GM23338 (cell line): ENCODE data around the gene RIOK3. TPM values are rescaled to one million over a fixed set of nuclear protein-coding genes. Genes with fewer than 3 reads are reported as not detected.

Experiments
- ATAC-seq: fragments of 200-7000 bp; cut with Tn5 transposase; 3 replicates; pipeline ENCODE4 v1.9.1; 2020
- DNase-seq: peaks from one replicate; pipeline ENCODE4 v3.0.0-alpha.2; 2015; ENCODE audit warnings: low spot score
- H2AFZ ChIP-seq: fragments of 200-600 bp; sonication (generic); 2 replicates; pipeline ENCODE4 v1.8.0; 2016; ENCODE audit warnings: antibody characterized with exemption, mild to moderate bottlenecking, moderate library complexity
- H3F3A ChIP-seq: fragments of 200-600 bp; sonication (generic); replicated peaks from 2 replicates; pipeline ENCODE4 v1.8.0; 2017; ENCODE audit warnings: antibody characterized with exemption, mixed run types, low read depth
- H3K27ac ChIP-seq: fragments of 200-600 bp; sonication (generic); 2 replicates; pipeline ENCODE4 v1.6.1; 2016; ENCODE audit warnings: low read depth
- H3K27me3 ChIP-seq: fragments of 200-600 bp; sonication (generic); 2 replicates; pipeline ENCODE4 v1.8.0; 2016; ENCODE audit warnings: mild to moderate bottlenecking, mixed run types, moderate library complexity; ENCODE audit not compliant: insufficient read depth
- H3K36me3 ChIP-seq: fragments of 200-600 bp; sonication (generic); 2 replicates; pipeline ENCODE4 v1.8.0; 2016; ENCODE audit warnings: mild to moderate bottlenecking; ENCODE audit not compliant: insufficient read depth
- H3K4me1 ChIP-seq: fragments of 200-600 bp; sonication (generic); 2 replicates; pipeline ENCODE4 v1.8.0; 2016; ENCODE audit warnings: mild to moderate bottlenecking, moderate library complexity; ENCODE audit not compliant: insufficient read depth
- H3K4me2 ChIP-seq: fragments of 200-600 bp; sonication (generic); 2 replicates; pipeline ENCODE4 v1.7.1; 2017; ENCODE audit warnings: mixed run types
- H3K4me3 ChIP-seq: fragments of 200-600 bp; sonication (generic); 2 replicates; pipeline ENCODE4 v1.6.1; 2016; ENCODE audit warnings: mixed run types
- H3K79me2 ChIP-seq: fragments of 200-600 bp; sonication (generic); replicated peaks from 2 replicates; pipeline ENCODE4 v1.8.0; 2017; ENCODE audit warnings: mild to moderate bottlenecking; ENCODE audit not compliant: insufficient read depth
- H3K9me2 ChIP-seq: fragments of 200-600 bp; sonication (generic); 2 replicates; pipeline ENCODE4 v1.8.0; 2017; ENCODE audit not compliant: insufficient read depth
- H4K20me1 ChIP-seq: fragments of 200-600 bp; sonication (generic); replicated peaks from 2 replicates; pipeline ENCODE4 v1.8.0; 2017; ENCODE audit warnings: mild to moderate bottlenecking; ENCODE audit not compliant: insufficient read depth
- H3K27ac Mint-ChIP-seq: 2 replicates; pipeline ENCODE4 v1.8.0; 2020; ENCODE audit warnings: inconsistent platforms, mild to moderate bottlenecking, moderate library complexity, mixed read lengths
- H3K27me3 Mint-ChIP-seq: 3 replicates; pipeline ENCODE4 v1.8.0; 2022; ENCODE audit warnings: low read depth, mild to moderate bottlenecking, moderate library complexity, mixed read lengths, inconsistent platforms; ENCODE audit not compliant: insufficient read depth, poor library complexity
- H3K36me3 Mint-ChIP-seq: 3 replicates; pipeline ENCODE4 v1.8.0; 2021; ENCODE audit warnings: low read depth, mild to moderate bottlenecking, inconsistent platforms, moderate library complexity, mixed read lengths
- H3K4me1 Mint-ChIP-seq: 3 replicates; pipeline ENCODE4 v1.8.0; 2020; ENCODE audit warnings: mild to moderate bottlenecking, inconsistent platforms, mixed read lengths
- H3K4me3 Mint-ChIP-seq: 3 replicates; pipeline ENCODE4 v1.8.0; 2021; ENCODE audit warnings: moderate library complexity, mild to moderate bottlenecking, inconsistent platforms, mixed read lengths
- H3K9me3 Mint-ChIP-seq: 3 replicates; pipeline ENCODE4 v1.8.0; 2020; ENCODE audit warnings: moderate library complexity, mild to moderate bottlenecking, inconsistent platforms, mixed read lengths
- CREB1 ChIP-seq: fragments of 250-450 bp; sonication (Bioruptor Pico); IDR thresholded peaks from 2 replicates; pipeline ENCODE4 v1.5.0; 2020; ENCODE audit warnings: low read depth, mild to moderate bottlenecking, moderate library complexity
- CTCF ChIP-seq, 2 experiments: fragments of 200-600 bp in 1 of 2; sonication (generic) in 1 of 2; conservative IDR thresholded peaks; 2 replicates each; pipeline versions ENCODE4 v1.5.1 to v1.6.1; 2016 to 2017; ENCODE audit warnings: antibody characterized with exemption in 2 of 2, low read depth in 2 of 2, mild to moderate bottlenecking in 2 of 2, moderate library complexity in 1 of 2
- EZH2 ChIP-seq: fragments of 200-600 bp; sonication (generic); IDR thresholded peaks from one replicate; pipeline ENCODE4 v1.8.0; 2017; ENCODE audit warnings: antibody characterized with exemption, mild to moderate bottlenecking, low read depth; ENCODE audit not compliant: unreplicated experiment
- NANOG ChIP-seq: IDR thresholded peaks from 2 replicates; pipeline ENCODE4 v1.6.1; 2016; ENCODE audit warnings: antibody characterized with exemption, borderline replicate concordance
- POLR2AphosphoS5 ChIP-seq: IDR thresholded peaks from 2 replicates; pipeline ENCODE4 v1.6.1; 2016; ENCODE audit warnings: antibody characterized with exemption, low read depth
- ZNF114 ChIP-seq: fragments of 250-450 bp; sonication (Bioruptor Pico); IDR thresholded peaks from 2 replicates; pipeline ENCODE4 v1.5.0; 2020; ENCODE audit warnings: mild to moderate bottlenecking, moderate library complexity
- ZNF331 ChIP-seq: fragments of 250-450 bp; sonication (Bioruptor Pico); IDR thresholded peaks from 2 replicates; pipeline ENCODE4 v1.5.0; 2020; ENCODE audit warnings: low read depth, mild to moderate bottlenecking, moderate library complexity
- ZNF462 ChIP-seq: fragments of 250-450 bp; sonication (Bioruptor Pico); IDR thresholded peaks from 2 replicates; pipeline ENCODE4 v1.5.0; 2020; ENCODE audit warnings: mild to moderate bottlenecking, moderate library complexity
- polyA plus RNA-seq: library from polyadenylated mRNA; unstranded; fragments of >200 nt; fragmentation: Nextera tagmentation; extraction: Ambion mirVana; gene quantifications from 2 replicates; pipeline ENCODE4 v1.2.1, GENCODE V29; 2016
- total RNA-seq: library from RNA; depleted of rRNA; stranded (reverse); fragments of >200 nt; shearing (Covaris generic); gene quantifications from 2 replicates; pipeline ENCODE4 v1.2.3, GENCODE V29; 2014
- TF ChIP-seq, protein P1 (sequence below): IDR thresholded peaks from one replicate; pipeline ENCODE4 v1.6.1; 2018; ENCODE audit warnings: antibody characterized with exemption; ENCODE audit not compliant: unreplicated experiment

The RIOK3 gene
- total and polyA plus RNA-seq, 2 experiments from 2014 or later = 20.8 to 22.1 TPM

DNA sequence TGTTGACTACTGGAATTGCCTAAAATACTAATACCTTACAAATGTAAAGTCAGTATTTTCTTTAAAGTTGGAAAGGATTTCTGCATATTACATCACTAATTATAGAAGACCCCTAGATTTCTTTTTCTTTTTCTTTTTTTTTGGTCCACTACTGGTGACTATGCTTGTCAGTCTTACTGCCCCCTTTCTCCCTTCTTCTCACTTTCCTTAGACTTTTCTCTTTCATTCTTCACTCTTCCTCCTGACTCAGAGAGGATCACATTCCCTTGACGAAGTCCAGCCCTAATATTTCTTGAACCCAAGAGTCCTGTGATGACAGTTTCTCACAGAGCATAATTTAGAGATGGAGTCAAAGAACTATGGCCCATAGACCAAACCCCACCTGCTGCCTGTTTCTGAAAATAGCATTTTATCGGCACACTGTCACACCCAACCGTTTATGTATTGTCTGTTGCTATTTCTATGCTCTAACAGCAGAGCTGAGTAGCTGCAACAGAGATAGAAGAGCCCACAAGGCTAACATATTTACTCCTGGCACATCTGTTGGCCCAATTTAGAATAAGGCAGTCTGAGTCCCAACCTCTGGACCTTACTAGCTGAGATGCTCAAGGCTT lies 40.6 kb upstream of the RIOK3 start:
- DNase-seq = no peak
- no peaks in the 10 kb centered on the region for H3K27me3 ChIP-seq
- no peaks in the 10 kb centered on the region for H3K9me3 Mint-ChIP-seq
- H3F3A ChIP-seq = no peaks in the 10 kb centered on the region
- no peak overlapping the region for H3K4me2 ChIP-seq
- H3K9me2 ChIP-seq = no peaks in the 10 kb centered on the region
- no peak overlapping the region for H3K27ac Mint-ChIP-seq
- no peak overlapping the region for H3K27ac ChIP-seq
- ATAC-seq = no peak
- peaks cover 4% of the 10 kb centered on the region for H3K27me3 Mint-ChIP-seq
- TF ChIP-seq POLR2AphosphoS5 (no peak), CTCF (conservative IDR thresholded peaks at IDR 0.05; ENCODE audit: low read depth in 2 of 2) (no peak), ZNF114 (CRISPR knock-in tag) (no peak), NANOG (no peak), CREB1 (no peak), EZH2 (no peak), ZNF331 (no peak)
- TF ChIP-seq, protein P1, sequence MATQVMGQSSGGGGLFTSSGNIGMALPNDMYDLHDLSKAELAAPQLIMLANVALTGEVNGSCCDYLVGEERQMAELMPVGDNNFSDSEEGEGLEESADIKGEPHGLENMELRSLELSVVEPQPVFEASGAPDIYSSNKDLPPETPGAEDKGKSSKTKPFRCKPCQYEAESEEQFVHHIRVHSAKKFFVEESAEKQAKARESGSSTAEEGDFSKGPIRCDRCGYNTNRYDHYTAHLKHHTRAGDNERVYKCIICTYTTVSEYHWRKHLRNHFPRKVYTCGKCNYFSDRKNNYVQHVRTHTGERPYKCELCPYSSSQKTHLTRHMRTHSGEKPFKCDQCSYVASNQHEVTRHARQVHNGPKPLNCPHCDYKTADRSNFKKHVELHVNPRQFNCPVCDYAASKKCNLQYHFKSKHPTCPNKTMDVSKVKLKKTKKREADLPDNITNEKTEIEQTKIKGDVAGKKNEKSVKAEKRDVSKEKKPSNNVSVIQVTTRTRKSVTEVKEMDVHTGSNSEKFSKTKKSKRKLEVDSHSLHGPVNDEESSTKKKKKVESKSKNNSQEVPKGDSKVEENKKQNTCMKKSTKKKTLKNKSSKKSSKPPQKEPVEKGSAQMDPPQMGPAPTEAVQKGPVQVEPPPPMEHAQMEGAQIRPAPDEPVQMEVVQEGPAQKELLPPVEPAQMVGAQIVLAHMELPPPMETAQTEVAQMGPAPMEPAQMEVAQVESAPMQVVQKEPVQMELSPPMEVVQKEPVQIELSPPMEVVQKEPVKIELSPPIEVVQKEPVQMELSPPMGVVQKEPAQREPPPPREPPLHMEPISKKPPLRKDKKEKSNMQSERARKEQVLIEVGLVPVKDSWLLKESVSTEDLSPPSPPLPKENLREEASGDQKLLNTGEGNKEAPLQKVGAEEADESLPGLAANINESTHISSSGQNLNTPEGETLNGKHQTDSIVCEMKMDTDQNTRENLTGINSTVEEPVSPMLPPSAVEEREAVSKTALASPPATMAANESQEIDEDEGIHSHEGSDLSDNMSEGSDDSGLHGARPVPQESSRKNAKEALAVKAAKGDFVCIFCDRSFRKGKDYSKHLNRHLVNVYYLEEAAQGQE = no peak
- no peaks in the 10 kb centered on the region for H3K36me3 ChIP-seq
- no peaks in the 10 kb centered on the region for H3K79me2 ChIP-seq
- H3K4me1 Mint-ChIP-seq = peaks cover 3% of the 10 kb centered on the region; the same call in 1 of the 3 replicates
- no peak overlapping the region for H3K4me3 ChIP-seq
- H4K20me1 ChIP-seq = no peaks in the 10 kb centered on the region
- H2AFZ ChIP-seq = no peak overlapping the region
- no peaks in the 10 kb centered on the region for H3K4me1 ChIP-seq
- H3K36me3 Mint-ChIP-seq = 0 out of 3 replicates have a peak, but pooled peaks cover 3% of the 10 kb centered on the region
- no peak overlapping the region for H3K4me3 Mint-ChIP-seq

- Histone ChIP-seq H3K4me3 (no peak overlapping the region), H3K27me3 (no peaks in the 10 kb centered on the region), H3K79me2 (no peaks in the 10 kb centered on the region), H3K9me2 (no peaks in the 10 kb centered on the region), H3K4me2 (no peak overlapping the region), H3F3A (no peaks in the 10 kb centered on the region), H3K36me3 (no peaks in the 10 kb centered on the region), H2AFZ (no peak overlapping the region), H3K4me1 (no peaks in the 10 kb centered on the region), H3K27ac (no peak overlapping the region), H4K20me1 (no peaks in the 10 kb centered on the region)
- Mint-ChIP-seq H3K27ac (no peak overlapping the region), H3K9me3 (no peaks in the 10 kb centered on the region), H3K36me3 (0 out of 3 replicates have a peak, but pooled peaks cover 3% of the 10 kb centered on the region), H3K27me3 (peaks cover 4% of the 10 kb centered on the region), H3K4me3 (no peak overlapping the region), H3K4me1 (peaks cover 3% of the 10 kb centered on the region; the same call in 1 of the 3 replicates)
- DNase-seq (no peak), ATAC-seq (no peak)
- TF ChIP-seq ZNF114 (CRISPR knock-in tag) (no peak), ZNF462 (CRISPR knock-in tag) (no peak), POLR2AphosphoS5 (no peak), NANOG (no peak)
Measured at GRCh38 chr18:23415515-23415914, 37.6 kb upstream of the RIOK3 start.
